Measurements from ENCODE around the gene BTAF1.
"Not testable (repeated sequence)": the region's sequence is repeated elsewhere in the genome, so short reads cannot be mapped to it uniquely, and the experiment has no call there.

The BTAF1 gene

DNA sequence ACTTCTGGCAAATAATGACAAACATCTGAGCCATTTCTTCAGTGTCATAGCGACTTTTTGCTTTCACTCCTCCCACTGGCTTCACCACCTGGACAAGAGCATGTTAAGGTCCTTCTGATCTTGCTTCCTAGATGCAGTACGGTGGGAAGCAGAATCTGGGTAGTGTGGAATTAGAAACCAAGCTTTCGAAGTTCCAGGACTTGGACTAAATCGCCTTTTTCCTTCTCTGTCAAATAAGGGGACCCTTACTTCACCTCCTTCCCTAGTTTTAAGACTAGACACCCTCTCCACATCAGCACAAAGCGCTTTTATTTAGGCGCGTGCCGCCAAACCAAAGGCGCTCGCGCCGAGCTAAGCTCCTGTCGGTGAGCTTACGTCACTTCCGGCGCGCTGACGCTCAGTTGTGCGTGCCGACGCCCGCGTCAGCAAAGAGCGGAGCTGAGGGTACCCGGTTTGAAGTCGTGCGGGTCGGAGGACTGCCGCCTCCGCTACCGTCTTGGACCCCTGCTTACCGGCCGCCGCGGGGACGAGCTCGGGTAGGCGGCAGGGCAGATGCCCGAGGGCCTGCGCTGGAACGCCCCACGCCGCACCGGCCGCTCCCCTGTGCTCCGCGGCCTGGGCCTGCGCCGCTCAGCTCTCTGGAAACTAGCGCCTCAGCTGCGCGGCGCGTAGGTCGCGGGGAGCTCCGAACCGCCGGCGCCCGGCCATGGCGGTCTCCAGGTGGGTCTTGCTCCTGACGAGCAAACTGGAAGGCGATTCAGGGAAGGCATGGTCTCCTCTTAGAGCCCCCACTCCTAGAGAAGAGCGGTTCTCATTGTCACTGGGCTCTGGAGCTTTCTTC lies at the start of gene BTAF1:
BTAF1 (plus strand) TSS at position 400 of the 841 bp plus-strand sequence; CDS start at position 707, 307 bp downstream.
- DNase-seq (ENCODE audit: low read depth, low spot score): peak; percentile 86

DNA sequence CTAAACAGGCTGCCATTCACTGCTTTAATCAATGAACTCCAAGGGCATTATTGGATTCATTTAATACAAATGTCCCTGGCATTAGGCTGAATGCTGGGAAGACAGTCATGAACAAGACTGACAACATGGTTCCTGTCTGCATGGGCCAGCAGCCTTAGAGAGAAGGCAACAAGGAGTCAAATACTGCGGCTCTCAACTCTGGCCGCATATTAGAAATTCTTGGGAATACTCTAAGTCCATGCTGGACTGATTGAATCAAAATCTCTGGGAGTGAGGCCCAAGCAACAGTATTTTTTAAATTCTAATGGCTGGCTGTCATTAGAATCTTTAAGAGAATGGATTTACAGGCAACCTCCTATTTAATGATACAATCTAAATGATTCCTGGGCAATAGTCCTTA lies 48.4 kb upstream of the BTAF1 start:
- DNase-seq (ENCODE audit: low read depth, low spot score): no peak

DNA sequence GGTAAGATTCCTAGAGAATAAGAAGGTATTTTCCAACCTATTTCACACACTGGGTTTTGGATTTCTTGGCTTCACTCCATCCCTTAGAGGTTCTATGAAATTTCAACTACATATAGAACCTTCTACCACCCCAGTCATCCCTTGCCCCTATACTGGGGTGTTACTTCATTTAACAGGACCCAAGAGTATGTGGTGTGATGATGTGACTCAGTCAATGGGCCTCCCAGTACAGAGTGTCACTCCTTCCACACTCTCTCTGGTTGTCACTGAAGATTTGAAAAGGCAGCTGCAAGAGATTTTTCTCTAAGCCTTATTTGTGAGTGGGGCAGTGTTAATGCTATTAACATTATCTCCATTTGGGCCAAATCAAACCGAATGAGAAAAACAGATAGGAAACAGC lies 47.8 kb upstream of the BTAF1 start:
- no peak for DNase-seq (ENCODE audit: low read depth, low spot score)

DNA sequence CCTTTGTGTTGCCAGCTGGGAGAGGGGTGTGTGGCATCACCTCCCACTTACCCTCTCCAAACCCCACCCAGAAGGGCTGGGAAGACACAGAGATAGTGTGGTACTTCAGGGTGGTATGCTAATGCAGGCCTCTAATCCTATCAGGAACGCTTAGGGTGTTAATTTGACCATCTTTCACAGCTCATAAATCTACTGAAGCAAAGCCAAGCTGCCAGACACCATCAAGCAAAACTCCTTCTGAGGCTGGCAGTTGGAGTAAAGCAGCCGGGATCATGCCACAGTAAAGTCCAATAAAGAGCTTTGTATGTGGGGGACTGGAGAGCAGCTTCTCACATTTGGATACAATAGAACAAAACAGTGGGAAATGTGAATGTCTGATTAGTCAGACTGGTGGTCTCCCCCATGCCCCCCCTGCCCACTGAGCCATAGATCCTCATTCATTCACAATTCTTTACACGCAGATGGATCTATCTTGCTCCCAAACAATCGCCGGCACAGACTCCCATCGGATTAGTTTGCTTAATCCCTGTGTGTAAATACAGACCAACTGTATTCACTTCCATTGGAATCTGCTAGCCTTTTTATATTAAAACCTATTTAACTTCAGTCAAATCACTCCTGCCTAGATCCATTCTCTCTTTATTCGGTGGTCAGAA lies 43.9 kb upstream of the BTAF1 start:
- DNase-seq (ENCODE audit: low read depth, low spot score): no peak

DNA sequence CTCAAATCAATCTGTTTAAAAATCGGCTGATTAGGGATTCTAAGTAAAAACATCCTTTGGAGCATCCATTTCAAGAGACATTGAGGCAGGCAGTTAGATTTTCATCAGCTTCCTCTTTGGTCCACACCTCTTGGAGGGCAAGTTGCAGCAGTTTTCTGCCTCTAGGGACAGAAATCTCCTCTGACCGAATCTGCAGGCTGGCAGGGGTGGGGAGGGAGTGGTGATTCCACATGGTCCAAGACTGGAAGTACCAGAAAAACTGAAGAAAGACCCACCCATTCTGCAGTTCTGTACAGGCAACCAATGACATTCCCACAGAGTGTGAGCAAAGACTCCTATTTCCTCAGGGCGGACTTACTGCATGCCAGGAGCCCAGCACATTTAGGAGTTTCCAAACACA lies 43.3 kb upstream of the BTAF1 start:
- no peak for DNase-seq (ENCODE audit: low read depth, low spot score)

DNA sequence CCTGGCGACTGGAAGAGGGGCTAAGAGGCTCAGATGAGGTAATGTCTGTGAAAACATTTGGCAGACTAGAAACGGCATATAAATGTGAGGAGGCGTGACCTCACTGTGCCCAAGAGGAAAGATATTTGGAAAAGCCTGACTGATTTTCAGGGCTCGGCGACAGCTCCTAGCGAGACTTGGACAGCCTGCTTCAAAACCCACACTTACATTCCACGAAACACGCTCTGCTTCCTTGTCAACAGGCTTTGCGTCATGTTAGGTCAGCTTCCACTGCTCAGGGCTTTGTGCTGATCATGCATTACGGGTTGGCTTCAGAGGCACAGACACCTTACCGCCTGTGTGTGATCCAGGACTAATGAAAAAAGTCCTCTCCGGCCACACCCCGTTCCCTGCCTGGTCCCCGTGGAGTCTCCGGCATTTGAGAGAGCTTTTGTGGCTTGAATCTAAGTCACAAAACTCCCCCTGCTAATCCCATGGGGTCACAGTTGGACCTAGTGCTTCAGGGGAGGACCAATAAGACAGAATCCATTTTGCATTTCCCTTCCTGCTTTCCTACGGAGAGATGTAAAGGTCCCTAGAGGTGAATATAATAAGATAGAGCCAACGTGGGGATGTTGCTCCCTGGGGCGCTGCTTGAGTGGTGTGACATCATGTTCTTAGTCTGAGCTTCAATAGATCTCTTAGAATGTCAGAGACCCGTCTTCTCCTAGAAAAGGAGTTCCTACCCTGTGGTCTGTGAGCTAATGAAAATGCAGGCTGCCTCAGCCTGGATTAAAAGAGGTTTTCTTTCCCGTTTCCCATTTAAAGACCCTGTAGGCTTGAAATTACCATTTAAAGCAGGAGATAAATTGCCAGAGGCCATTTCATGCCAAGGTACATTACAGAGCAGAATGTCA lies 39.8 kb upstream of the BTAF1 start:
- DNase-seq (ENCODE audit: low read depth, low spot score): no peak

DNA sequence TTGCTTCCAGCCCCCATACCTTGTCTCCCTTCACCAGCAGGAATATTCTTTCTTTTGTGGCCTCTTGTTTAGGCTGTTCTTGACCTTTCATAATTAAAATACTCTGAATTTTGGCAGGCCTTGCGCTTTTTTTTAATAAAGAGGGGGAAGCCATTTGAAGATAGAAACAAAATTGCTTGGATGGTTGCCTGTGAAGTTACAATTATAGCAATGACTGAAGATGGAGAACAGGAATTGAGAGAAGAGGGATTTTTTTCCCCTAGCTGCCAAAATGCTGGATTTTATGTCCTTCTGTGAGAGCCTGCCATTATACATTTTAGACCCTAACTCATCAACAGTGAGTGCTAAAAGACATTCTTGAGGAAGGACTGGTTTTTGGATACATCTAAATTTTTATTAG lies 39.0 kb upstream of the BTAF1 start:
- DNase-seq (ENCODE audit: low read depth, low spot score): no peak

DNA sequence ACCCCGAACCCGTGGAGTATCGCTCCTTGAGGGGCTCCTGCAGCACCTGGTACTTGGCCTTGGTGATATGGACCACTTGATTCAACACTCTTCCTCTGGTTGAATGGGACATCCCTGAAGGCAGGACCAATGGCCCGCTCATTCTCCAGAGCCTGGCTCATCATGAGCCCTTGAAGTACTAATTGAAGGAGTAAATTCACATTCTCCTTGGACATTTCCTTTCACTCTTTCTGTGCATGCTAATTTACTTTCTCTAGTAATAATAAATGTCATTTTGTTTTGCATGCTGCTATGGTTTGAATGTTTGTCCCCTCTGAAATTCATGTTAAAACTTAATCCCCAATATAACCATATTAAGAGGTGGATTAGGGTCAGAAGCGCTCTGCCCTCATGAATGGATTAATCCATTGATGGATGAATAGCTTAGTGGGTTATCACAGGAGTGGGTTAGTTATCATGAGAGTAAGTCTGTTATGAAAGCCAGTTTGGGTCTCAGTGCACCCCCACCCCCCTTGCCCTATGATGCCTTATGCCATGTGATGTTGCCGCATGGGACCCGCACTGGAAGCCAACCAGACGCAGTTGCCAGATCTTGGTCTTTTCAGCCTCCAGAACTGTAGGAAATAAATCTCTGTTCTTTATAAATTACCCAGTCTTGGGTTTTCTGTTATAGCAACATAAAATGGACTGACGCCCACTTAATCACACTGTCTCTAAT lies 38.0 kb upstream of the BTAF1 start:
- no peak for DNase-seq (ENCODE audit: low read depth, low spot score)

DNA sequence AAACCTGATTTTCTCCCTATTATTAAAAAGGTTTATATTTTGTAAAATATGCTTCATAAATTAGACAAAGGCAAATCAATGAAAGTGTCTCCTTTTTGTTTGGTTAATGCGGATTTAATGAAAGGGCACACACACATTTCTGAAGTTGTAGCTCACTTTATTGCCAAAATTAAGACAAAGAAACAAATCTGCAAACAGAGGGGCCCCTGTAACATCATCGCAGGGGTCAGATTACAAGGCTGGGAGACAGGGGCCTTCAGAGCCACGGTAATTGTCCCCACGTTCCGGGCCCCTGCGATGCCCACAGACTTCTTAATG lies 36.7 kb upstream of the BTAF1 start:
- DNase-seq (ENCODE audit: low read depth, low spot score): peak; percentile 92

DNA sequence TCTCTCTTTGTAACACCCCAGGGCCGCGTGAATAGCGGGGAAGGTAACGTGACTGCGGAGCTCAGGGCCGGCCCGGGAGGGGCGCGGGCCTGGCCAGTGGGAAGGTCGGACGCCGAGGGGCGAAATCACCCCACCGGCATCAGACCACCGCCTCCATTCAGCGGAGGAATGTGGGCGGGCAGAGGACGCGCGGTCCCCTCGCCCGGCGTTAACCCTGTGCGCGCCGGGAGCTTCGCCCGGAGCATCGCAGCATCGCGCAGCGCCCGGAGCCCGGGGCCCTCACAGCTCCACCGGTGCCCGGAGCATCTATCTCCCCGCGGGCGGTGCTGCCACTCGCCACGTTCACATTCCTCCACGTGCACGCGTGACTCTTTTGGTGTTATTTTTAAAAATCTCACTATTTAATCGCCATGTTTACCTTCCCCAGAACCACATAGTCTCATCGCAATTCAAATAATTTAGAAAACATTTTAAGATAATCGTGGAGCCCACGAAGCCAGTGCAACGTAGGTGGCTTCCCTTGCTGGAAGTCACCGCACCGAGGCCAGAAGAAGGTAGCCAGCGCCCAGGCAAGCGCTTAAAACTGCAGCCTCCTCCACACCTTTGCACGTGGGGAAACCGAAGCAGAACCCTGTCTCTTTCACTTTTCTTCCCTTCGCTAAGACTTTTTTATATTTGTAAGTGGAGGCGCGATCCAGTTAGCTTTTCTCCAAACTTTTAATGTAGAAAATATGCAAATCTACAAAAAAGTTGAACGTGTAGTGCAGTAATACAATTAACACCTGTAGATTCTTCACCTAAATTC lies 36.1 kb upstream of the BTAF1 start:
- no peak for DNase-seq (ENCODE audit: low read depth, low spot score)

DNA sequence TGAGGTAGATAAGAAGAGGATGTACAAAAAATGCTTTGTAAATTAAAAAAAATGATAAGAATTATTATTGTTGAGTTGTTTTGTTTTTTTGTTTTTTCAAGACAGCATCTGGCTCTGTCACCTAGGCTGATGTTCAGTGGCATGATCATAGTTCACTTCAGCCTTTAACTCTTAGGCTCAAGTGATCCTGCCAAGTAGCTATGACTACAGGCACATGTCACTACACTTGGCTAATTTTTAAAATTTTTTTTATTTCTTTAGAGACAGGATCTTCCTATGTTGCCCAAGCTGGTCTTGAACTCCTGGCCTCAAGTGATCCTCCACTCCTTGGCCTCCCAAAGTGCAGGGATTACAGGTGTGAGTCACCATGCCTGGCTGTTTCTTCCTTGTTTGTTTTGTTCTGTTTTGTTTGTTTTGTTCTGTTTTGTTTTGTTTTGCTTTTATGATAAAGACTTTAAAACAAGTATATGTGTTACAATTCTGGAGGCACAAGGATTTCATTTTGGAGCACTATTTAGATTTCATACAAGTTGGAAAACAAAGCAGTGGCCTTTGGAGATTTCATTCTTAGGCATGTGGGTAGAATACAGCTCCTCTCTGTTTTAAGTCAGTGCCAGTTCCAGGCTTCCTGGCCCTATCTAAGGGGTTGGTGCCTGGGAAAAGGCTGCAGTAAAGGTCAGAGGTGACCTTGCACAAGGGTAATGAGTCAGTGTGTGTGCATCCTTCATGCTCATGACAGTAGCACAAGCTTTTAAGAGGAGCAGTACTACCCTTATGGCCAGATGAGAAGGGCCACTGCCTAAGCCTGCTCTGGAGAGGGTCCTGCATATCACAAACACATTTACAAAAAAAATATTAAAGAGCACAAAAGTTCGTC lies 32.2 kb upstream of the BTAF1 start:
- no peak for DNase-seq (ENCODE audit: low read depth, low spot score)

DNA sequence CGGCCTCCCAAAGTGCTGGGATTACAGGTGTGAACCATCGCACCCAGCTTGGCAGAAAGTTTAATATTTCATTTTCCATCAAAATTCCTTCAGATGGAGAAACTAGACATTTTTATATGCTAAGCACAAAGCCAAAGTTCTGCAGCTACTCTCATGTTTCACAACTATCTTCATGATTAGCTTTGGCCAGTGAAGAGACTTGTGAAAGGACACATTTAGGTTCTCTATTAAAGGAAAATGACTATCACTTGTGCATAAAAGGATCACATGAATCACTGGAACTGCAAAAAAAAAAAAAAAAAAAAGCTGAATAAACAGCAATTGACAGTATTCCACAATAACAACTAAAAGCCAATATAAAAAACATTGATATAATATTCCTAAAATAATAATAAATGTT lies 30.5 kb upstream of the BTAF1 start:
- DNase-seq (ENCODE audit: low read depth, low spot score): no peak

DNA sequence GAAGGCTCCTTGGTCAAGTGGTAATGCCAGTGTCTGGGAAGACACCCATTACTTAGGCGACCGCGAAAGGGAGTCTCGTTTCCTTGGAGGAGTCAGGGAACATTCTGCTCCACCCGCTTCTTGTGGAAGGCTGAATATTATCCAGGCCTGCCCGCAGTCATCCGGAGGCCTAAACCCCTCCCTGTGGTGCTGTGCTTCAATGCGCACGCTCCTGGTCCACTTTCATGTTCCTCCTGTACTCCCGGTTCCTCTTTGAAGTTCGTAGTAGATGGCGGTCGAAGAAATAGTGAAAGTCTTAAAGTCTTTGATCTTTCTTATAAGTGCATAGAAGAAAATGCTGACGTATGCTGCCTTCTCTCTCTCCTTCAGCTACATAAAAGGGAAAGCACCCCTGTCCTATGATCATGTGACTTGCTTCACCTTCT lies 29.3 kb upstream of the BTAF1 start:
- not testable (repeated sequence) for DNase-seq (ENCODE audit: low read depth, low spot score)

DNA sequence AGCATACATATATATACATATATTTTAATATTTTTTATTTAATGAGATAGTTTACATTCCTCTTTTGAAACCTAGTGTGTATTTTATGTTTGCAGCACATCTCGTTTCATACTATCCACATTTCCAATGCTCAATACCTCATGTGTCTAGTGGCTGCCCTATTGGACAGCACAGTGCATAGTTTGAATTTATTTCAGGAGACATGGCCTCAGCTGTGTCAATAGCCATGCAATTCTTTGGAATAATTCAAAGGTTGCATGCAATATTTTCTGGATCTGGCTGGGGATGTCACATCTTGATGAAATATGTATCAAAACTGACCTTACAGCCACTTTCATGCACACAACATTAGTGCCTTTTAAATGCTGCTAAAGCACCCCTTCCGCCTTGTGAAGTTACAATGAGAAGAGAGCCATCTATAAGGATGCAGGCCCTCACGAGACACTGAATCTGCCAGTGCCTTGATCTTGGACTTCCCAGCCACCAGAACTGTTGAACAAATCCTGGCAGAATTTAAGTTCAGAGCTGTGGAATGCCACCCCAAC lies 27.3 kb upstream of the BTAF1 start:
- DNase-seq (ENCODE audit: low read depth, low spot score): no peak

DNA sequence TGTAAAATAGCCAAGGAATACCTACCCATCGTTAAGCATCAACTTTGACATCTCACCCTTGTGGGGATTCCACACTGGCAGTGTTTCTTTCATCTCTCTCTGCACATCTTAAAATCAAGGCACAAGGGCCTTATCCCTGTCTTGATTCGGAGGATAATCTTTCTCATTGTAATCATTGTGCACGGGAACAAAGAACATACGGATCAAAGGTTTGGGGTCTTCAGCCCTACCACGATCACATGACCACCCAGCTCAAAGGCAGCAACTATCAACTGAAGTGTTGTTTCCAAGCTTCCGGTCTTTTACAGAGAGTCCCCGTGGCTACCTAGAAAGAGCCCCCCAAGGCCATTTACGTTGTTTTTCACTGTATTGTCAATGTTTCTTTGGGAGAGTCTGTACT lies 26.1 kb upstream of the BTAF1 start:
- DNase-seq (ENCODE audit: low read depth, low spot score): no peak

DNA sequence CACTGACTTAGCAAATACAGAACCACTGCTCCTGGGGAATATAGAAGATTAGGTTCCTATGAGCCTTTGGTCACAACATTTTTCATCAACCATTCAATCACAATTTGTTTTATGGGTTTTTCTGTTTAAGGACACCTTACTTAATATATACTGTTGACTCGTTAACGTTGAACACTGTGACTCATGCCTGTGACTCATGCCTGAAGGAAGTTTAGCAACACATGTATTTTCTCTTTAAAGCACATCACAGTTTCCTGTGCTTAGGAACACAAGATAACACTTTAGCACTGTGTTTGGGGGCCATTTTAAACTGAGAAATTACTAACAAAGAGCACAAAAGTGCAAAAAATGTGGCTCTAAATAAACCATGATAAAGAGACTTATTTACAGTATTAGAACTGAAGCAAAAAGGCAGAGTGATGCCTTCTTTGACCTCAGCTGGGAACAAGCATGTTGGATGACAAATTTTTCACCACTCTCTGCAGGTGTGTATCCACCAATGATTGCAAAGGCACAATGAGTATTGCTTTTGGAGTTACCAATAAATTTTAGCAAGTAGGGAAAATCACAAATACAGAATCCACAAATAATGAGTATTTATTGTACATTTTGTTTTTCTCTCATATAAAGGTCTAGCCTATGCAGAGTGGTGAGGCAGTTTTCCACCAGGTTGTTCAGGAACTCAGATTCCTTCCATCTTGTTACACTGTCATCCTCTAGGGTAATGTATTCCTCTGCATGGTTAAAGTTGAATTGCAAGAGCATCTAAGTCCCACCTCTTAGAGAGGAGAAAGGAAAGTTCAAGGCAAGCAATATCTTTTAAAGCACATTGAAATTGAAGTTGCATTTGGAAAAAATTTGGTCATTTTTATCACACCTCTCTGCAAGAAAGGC lies 21.5 kb upstream of the BTAF1 start:
- no peak for DNase-seq (ENCODE audit: low read depth, low spot score)

DNA sequence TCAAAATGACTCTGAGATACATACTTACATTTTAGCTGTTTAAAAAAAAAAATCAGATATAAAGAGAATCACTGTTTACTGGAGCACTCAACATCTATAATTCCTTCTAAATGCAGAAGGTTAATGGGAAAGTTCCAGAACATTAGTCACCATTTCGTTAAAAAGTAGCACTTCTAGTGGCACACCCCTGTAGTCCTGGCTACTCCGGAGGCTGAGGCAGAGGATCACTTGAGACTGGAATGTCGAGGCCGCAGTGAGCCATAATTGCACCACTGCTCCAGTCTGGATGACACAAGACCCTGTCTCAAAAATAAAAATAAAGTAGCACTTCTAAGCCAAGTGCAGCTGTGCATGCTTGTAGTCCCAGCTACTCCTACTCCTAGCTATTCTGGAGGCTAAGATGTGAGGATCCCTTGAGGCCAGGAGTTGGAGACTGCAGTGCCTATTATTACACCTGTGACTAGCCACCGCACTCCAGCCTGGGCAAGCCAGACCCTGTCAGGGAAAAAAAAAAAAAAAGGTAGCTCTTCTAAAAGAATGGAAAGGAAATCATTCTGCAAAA lies 16.5 kb upstream of the BTAF1 start:
- DNase-seq (ENCODE audit: low read depth, low spot score): no peak

DNA sequence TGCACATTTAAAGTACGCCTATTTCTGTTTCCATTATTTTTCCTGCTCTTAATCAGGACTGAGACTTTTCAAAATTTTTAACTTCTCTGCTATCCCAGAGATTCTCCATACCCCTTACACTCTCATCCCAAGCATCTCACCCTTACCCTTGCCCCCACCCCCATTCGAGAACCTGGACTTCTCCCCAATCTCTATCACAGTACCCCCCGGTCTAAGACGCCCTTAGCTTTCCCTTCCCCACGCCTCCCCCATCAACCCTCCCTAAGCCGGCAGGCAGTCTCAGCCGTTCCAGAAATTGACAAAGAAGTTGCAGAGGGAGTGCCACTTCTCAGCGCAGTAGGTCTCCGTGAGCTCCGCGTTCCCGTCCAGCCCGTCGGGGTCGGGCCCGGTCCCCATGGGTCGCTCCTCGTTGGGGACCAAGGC lies 15.6 kb upstream of the BTAF1 start:
- no peak for DNase-seq (ENCODE audit: low read depth, low spot score)

All from iPS DF 19.7 (cell line).